ENCODE measurements around the gene PHF20.
"Not testable (repeated sequence)": the region's sequence is repeated elsewhere in the genome, so short reads cannot be mapped to it uniquely, and the experiment has no call there.

Gene PHF20

GRCh38 chr20:35985806-35986205, 214.0 kb downstream of the PHF20 start:
- no peak for DNase-seq

GRCh38 chr20:35988910-35989463, 217.2 kb downstream of the PHF20 start:
- DNase-seq = no peak

GRCh38 chr20:35991142-35991771, 219.4 kb downstream of the PHF20 start:
- no peak for DNase-seq

GRCh38 chr20:35992713-35993335, 221.0 kb downstream of the PHF20 start:
- peak; percentile 69 for DNase-seq

- peak; percentile 93 for DNase-seq
These were observed 223.2 kb downstream of the PHF20 start for GRCh38 chr20:35994994-35995453.

GRCh38 chr20:35996492-35996891, 224.7 kb downstream of the PHF20 start:
- DNase-seq = not testable (repeated sequence)

Measured in activated effector memory CD4-positive, alpha-beta T cell treated with anti-CD3 and anti-CD28 coated beads, Interleukin-2, amount 50 U/mL, for 16 hours (primary cell).